ENCODE results near the gene DDX23.

DNA sequence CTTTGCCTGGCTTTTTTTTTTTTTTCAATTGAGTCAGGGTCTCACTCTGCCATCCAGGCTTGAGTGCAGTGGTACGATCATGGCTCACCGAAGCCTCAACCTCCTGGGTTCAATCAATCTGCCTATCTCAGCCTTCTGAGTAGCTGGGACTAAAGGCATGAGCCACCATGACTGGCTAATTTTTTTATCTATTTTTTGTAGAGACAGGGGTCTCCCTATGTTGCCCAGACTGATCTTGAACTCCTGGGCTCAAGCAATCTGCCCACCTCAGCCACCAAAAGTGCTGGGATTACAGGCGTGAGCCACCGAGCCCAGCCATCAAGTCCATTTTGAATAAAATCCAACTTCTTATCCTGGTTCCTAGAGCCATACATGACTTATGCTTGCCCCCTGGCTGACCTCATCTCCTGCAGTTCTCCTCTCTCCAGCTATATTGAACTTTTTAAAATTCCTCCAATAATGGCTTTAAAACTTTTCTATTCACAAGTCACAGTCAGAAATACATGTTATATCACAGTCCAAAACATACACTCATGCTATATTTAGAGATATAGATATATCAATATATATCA, 24.1 kb upstream of the DDX23 start:
- TF ChIP-seq, protein P1, sequence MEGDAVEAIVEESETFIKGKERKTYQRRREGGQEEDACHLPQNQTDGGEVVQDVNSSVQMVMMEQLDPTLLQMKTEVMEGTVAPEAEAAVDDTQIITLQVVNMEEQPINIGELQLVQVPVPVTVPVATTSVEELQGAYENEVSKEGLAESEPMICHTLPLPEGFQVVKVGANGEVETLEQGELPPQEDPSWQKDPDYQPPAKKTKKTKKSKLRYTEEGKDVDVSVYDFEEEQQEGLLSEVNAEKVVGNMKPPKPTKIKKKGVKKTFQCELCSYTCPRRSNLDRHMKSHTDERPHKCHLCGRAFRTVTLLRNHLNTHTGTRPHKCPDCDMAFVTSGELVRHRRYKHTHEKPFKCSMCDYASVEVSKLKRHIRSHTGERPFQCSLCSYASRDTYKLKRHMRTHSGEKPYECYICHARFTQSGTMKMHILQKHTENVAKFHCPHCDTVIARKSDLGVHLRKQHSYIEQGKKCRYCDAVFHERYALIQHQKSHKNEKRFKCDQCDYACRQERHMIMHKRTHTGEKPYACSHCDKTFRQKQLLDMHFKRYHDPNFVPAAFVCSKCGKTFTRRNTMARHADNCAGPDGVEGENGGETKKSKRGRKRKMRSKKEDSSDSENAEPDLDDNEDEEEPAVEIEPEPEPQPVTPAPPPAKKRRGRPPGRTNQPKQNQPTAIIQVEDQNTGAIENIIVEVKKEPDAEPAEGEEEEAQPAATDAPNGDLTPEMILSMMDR (IDR thresholded peaks at IDR 0.05) = no peak
- TF ChIP-seq POLR2AphosphoS5 (IDR thresholded peaks at IDR 0.05) (no peak), POLR2A (IDR thresholded peaks at IDR 0.05) (no peak)

Data from breast epithelium (tissue), 3 donors.